Measurements from ENCODE around the gene MITF.

MITF gene

DNA sequence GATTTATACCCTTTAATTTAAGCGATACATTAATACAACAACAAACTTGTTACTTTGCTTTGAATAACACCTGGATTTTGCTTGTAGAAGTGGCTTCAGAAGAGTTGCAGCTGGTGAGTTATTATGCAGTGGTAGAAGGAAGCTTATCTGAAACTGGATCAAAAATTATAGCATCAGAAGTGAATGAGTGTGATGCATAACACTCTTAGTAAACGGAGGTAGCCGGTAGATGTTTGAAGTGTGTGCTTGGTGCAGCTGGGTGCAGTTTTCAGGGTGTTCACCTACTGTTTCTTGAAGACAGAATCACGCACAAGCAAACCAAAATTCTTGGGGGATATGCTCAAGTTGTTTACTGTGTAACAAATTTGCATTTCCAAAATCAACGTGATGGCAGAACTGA is 103.1 kb downstream of the MITF start:
- Histone ChIP-seq H3K9me3 (no peaks in the 10 kb centered on the region), H3K36me3 (no peaks in the 10 kb centered on the region), H3K4me1 (peaks cover 11% of the 10 kb centered on the region; the same call in 1 of the 2 replicates), H3K4me3 (ENCODE audit: low read depth, low read length) (no peak overlapping the region), H3K27me3 (no peaks in the 10 kb centered on the region)
- TF ChIP-seq, protein P1, sequence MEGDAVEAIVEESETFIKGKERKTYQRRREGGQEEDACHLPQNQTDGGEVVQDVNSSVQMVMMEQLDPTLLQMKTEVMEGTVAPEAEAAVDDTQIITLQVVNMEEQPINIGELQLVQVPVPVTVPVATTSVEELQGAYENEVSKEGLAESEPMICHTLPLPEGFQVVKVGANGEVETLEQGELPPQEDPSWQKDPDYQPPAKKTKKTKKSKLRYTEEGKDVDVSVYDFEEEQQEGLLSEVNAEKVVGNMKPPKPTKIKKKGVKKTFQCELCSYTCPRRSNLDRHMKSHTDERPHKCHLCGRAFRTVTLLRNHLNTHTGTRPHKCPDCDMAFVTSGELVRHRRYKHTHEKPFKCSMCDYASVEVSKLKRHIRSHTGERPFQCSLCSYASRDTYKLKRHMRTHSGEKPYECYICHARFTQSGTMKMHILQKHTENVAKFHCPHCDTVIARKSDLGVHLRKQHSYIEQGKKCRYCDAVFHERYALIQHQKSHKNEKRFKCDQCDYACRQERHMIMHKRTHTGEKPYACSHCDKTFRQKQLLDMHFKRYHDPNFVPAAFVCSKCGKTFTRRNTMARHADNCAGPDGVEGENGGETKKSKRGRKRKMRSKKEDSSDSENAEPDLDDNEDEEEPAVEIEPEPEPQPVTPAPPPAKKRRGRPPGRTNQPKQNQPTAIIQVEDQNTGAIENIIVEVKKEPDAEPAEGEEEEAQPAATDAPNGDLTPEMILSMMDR (IDR thresholded peaks at IDR 0.05; ENCODE audit: low read depth, low read length), result no peak
- no peak for DNase-seq

DNA sequence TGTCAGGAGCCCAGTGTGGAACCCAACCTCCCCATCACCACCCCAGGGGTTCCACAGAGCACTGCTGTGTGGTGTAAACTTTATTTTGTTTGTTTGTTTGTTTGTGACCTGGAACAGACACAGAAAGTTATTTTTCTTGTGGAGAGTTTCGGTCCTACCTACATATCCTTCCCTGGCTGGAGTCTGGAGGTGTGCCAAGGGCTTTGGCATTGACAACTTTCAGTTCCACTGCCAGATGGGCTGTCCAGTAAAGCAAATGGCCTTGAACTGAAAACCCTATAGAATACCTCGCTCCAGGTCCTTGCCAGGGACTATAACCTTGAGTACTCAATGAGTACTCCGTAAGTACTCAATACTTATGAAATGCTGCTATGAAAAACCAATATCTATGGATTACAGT is 103.5 kb downstream of the MITF start:
- no peaks in the 10 kb centered on the region for H3K9me3 ChIP-seq
- no peaks in the 10 kb centered on the region for H3K36me3 ChIP-seq
- TF ChIP-seq, protein P1 (IDR thresholded peaks at IDR 0.05; ENCODE audit: low read depth, low read length), result no peak
- no peak overlapping the region for H3K4me3 ChIP-seq (ENCODE audit: low read depth, low read length)
- peak; percentile 37 for DNase-seq
- no peaks in the 10 kb centered on the region for H3K27me3 ChIP-seq
- peaks cover 8% of the 10 kb centered on the region; the same call in 1 of the 2 replicates for H3K4me1 ChIP-seq

DNA sequence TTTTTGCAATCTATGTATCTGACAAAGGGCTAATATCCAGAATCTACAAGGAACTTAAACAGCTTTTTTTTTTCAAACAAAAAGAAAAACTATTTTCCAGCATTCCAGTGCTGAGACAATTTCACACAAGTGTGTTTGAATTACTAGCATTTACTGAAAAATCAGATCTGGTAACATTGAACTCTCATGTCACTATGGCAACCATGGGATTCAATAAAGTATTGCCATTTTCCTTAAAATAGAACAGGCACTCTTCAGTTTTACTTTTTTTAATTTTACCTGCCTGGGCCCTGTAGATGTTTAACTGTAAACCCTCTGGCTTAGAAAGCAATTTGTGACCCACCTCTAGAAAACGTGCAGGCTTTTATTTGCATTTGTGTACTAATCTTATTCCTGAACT is 105.4 kb downstream of the MITF start:
- no peak overlapping the region for H3K4me3 ChIP-seq (ENCODE audit: low read depth, low read length)
- TF ChIP-seq, protein P1 (IDR thresholded peaks at IDR 0.05; ENCODE audit: low read depth, low read length), result no peak
- no peak for DNase-seq
- H3K9me3 ChIP-seq, result no peaks in the 10 kb centered on the region
- H3K4me1 ChIP-seq, result no peaks in the 10 kb centered on the region; the same call in 1 of the 2 replicates
- no peaks in the 10 kb centered on the region for H3K36me3 ChIP-seq
- no peaks in the 10 kb centered on the region for H3K27me3 ChIP-seq

DNA sequence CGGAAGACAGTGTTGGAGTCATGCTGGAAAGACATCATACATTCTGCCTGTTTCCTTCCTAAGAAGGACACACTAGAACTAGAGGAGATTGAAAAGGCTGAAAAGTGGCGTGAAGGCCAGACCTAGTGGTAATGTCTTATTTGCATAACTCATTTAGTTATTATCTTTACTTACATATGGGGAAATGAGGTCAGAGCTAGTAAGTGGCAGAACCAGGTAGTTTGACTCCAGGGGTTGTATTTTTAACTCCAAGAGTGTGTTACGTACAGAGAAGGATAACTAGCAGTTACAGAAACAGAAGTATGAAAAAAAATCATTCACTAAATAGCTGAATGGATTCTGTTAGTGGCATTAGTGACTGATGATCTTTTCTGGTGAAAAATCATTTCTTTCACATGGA is 108.0 kb downstream of the MITF start:
- Histone ChIP-seq H3K27me3 (no peaks in the 10 kb centered on the region), H3K4me3 (ENCODE audit: low read depth, low read length) (no peak overlapping the region), H3K36me3 (no peaks in the 10 kb centered on the region), H3K9me3 (no peaks in the 10 kb centered on the region), H3K4me1 (no peaks in the 10 kb centered on the region)
- no peak for DNase-seq
- TF ChIP-seq, protein P1 (IDR thresholded peaks at IDR 0.05; ENCODE audit: low read depth, low read length), result no peak

DNA sequence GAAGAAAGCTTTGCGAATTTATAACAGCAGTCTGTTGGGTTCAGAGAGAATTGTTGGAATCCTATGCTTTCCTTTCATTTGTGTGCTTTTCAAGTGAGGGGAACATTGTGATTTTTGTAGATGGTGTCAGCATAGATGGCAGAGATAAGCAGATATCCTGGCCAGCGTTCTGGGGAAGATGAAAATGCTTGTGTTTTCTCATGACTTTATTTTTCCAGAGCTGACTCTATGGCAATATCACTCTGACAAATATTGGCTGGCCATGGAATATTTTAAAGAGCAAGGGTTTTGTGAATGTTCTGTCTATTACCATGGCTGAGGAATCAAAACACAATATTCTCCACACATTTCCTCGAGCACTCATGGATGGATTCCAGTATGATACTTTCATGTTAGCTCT is 108.8 kb downstream of the MITF start:
- no peaks in the 10 kb centered on the region for H3K4me1 ChIP-seq
- no peaks in the 10 kb centered on the region for H3K9me3 ChIP-seq
- H3K4me3 ChIP-seq (ENCODE audit: low read depth, low read length), result no peak overlapping the region
- DNase-seq, result no peak
- no peaks in the 10 kb centered on the region for H3K27me3 ChIP-seq
- TF ChIP-seq, protein P1 (IDR thresholded peaks at IDR 0.05; ENCODE audit: low read depth, low read length), result no peak
- H3K36me3 ChIP-seq, result no peaks in the 10 kb centered on the region

DNA sequence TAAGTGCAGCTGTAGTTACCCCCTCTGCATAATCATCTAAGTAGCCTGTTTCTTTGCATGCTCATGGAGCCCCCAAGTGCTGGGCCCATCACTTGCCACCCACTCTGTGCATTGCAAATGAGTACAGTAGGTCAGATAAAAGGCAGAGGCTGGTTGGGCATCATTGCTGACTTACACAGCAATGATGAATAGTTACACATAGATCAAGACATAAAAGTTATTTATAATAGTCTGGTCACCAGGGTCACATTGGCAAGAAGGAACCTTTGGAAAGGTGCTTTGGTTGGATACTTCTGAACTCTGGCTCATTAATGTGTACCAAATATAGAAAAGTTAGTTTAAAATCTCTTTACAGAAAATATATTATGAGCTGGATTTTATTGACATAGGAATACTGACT is 111.6 kb downstream of the MITF start:
- Histone ChIP-seq H3K27me3 (no peaks in the 10 kb centered on the region), H3K4me1 (peaks cover 3% of the 10 kb centered on the region; the same call in 1 of the 2 replicates), H3K9me3 (no peaks in the 10 kb centered on the region), H3K36me3 (no peaks in the 10 kb centered on the region), H3K4me3 (ENCODE audit: low read depth, low read length) (no peak overlapping the region)
- TF ChIP-seq, protein P1 (IDR thresholded peaks at IDR 0.05; ENCODE audit: low read depth, low read length), result no peak
- no peak for DNase-seq

All from BE2C (cell line).